Measurements from ENCODE around the gene TSSK6.

DNA sequence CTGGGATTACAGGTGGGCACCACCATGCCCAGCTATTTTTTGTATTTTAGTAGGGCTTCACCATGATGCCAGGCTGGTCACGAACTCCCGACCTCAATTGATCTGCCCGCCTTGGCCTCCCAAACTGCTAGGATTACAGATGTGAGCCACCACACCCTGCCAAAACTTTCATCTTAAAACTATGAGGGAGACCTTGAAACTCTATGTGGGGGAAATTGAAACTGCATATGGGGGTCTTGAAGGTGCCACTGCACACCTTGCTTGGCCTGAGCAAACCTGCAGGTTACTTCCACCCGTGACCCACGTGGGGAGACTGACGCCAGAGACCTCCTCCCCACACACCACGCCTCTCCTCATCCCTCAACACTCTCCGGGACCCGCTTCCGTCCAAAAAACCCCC is 38.3 kb upstream of the TSSK6 start:
- no peak for TF ChIP-seq EZH2 (IDR thresholded peaks at IDR 0.05; ENCODE audit: borderline replicate concordance, low read length)
- TF ChIP-seq, protein P1, sequence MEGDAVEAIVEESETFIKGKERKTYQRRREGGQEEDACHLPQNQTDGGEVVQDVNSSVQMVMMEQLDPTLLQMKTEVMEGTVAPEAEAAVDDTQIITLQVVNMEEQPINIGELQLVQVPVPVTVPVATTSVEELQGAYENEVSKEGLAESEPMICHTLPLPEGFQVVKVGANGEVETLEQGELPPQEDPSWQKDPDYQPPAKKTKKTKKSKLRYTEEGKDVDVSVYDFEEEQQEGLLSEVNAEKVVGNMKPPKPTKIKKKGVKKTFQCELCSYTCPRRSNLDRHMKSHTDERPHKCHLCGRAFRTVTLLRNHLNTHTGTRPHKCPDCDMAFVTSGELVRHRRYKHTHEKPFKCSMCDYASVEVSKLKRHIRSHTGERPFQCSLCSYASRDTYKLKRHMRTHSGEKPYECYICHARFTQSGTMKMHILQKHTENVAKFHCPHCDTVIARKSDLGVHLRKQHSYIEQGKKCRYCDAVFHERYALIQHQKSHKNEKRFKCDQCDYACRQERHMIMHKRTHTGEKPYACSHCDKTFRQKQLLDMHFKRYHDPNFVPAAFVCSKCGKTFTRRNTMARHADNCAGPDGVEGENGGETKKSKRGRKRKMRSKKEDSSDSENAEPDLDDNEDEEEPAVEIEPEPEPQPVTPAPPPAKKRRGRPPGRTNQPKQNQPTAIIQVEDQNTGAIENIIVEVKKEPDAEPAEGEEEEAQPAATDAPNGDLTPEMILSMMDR (IDR thresholded peaks at IDR 0.05; ENCODE audit: low read length), result no peak

All from OCI-LY1 (cell line).